Ovary (tissue), 3 donors: Measurements from ENCODE around the gene SYNGR2.

Source experiments
- EP300 ChIP-seq: sonication (generic); formaldehyde crosslinking; IDR thresholded peaks from one replicate; pipeline ENCODE4 v1.6.1; 2017; ENCODE audit warnings: antibody characterized with exemption
- POLR2A ChIP-seq: fragments of 450-650 bp; IDR thresholded peaks from one replicate; pipeline ENCODE4 v1.6.1; 2017; ENCODE audit warnings: antibody characterized with exemption, mild to moderate bottlenecking, moderate library complexity
- TF ChIP-seq, protein P1 (sequence below), 3 donors: fragments of 450-650 bp in 2 of 3; fragments of 200-600 bp in 1 of 3; IDR thresholded peaks; one replicate each; pipeline versions ENCODE4 v1.5.1 to v1.8.0; 2016 to 2022; ENCODE audit warnings: antibody characterized with exemption in 3 of 3, mild to moderate bottlenecking in 1 of 3
- donor health status: DM: no; HTN: no; CAD: no.

DNA sequence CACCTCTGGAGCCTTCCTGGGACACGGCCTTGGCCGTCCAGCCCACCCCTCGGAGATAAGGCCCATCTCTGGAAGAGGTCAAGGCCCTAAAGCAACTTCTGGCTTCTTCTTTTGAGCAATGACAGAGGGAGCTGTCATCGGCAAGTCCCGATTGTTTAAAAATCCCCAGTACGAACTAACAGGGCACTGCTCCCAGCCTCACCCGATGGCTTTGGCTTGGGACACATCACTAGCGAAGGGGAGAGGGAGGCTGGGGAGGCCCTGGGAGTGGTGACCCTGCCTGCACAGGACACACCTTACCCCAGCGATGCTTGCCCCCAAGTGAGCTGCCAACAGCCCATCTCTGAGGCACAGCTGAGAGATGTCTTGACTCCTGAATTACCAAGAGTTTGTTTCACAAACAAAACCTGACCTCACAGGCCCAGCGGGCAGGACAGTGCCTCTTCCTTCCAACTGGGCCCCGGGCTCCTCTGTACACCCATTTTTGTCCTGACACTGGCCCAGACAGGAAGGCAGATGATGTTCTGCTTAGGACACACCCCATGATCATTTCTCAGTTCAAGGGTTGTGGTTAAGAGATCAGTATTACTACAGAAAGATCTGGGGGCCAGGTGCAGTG, 4.8 kb downstream of the SYNGR2 start:
- TF ChIP-seq POLR2A, result no peak
- TF ChIP-seq, protein P1, sequence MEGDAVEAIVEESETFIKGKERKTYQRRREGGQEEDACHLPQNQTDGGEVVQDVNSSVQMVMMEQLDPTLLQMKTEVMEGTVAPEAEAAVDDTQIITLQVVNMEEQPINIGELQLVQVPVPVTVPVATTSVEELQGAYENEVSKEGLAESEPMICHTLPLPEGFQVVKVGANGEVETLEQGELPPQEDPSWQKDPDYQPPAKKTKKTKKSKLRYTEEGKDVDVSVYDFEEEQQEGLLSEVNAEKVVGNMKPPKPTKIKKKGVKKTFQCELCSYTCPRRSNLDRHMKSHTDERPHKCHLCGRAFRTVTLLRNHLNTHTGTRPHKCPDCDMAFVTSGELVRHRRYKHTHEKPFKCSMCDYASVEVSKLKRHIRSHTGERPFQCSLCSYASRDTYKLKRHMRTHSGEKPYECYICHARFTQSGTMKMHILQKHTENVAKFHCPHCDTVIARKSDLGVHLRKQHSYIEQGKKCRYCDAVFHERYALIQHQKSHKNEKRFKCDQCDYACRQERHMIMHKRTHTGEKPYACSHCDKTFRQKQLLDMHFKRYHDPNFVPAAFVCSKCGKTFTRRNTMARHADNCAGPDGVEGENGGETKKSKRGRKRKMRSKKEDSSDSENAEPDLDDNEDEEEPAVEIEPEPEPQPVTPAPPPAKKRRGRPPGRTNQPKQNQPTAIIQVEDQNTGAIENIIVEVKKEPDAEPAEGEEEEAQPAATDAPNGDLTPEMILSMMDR (IDR thresholded peaks at IDR 0.05), result no peak
- TF ChIP-seq EP300, result no peak
